HG03457 (cell line): ENCODE results near the gene SOWAHB.

Experiments
- ATAC-seq: cut with Tn5 transposase; IDR thresholded peaks from one replicate; pipeline ENCODE4 v1.9.1; 2021; ENCODE audit warnings: moderate number of reproducible peaks; ENCODE audit not compliant: unreplicated experiment

SOWAHB gene

DNA sequence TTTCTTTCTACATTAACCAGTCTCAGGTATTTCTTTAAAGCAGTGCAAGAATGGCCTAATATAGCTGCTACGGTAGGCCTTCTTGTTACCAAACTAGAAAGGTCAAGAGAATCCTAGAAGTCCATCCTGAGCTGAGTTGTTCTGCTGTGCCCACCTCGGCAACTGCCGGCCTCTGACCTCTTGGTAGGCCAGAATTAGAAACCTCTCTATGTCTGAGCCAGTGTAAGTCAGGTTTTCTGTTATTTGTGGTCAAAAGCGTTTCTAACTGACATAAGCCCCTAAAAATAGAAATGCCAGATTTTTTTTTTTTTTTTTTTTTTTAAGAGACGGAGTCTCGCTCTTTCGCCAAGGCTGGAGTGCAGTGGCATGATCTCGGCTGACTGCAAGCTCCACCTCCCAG is 43.1 kb downstream of the SOWAHB start:
- no peak for ATAC-seq

DNA sequence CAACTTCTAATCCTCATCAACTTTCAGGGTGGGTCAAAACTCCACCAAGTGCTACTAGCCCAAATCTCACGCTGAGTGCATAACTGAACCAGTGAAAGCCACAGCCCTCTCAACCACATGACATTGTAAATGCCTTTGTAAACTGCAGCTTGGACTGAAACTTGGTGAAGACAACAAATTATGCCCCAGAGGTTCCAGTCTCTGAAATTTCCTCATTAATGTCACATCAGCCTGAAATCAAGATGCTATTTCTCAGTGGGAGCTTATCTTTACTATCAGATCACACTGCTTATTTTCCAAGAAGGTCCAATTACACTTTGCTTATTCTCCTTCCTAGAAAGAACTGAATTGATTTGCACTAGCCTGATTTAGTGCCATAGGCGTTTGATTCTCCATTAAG is 46.6 kb downstream of the SOWAHB start:
- ATAC-seq: no peak

DNA sequence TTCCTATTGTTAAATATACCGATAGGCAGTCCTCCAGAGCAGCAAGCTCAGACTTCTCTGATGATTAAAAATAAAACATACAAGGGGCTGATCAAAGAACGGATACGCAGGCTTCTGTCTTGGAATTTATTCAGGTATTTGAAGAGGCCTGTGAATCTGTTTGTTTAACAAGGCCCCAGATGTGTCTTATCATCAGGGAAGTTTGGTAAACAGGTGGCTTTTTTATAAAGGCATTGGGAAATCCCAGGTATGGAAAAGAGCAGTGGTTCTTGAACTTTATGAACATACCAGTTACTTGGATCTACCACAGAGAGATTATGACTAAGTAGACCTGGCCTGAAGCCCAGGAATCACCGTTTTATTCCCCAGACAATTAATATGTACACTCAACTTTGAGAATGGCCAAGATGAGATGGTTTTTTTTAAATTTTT is 47.9 kb downstream of the SOWAHB start:
- no peak for ATAC-seq
